Omental fat pad (tissue), 4 donors: ENCODE results near the gene GPR55. TPM values are rescaled to one million over a fixed set of nuclear protein-coding genes. Genes with fewer than 3 reads are reported as not detected.

Source experiments
- ATAC-seq: fragments of 150-250 bp; one replicate; pipeline ENCODE4 v1.9.1; 2016; ENCODE audit warnings: mild to moderate bottlenecking, moderate library complexity; ENCODE audit not compliant: low FRiP score
- DNase-seq: peaks from one replicate; pipeline ENCODE4 v3.0.0-alpha.2; 2019; ENCODE audit warnings: low spot score
- CTCF ChIP-seq, 3 donors: fragments of 450-650 bp; IDR thresholded peaks; one replicate each; pipeline ENCODE4 v1.5.1; 2016 to 2017; ENCODE audit warnings: antibody characterized with exemption in 3 of 3, mild to moderate bottlenecking in 3 of 3, moderate library complexity in 2 of 3
- total RNA-seq, 4 donors: library from RNA; depleted of rRNA; stranded (reverse); fragments of >200 nt; gene quantifications; one replicate each; pipeline ENCODE4 v1.1.0, GENCODE V29; 2016

Gene GPR55
- total RNA-seq, 4 donors from 2014 or later: 0.12 to 0.19 TPM; not detected in 2

DNA sequence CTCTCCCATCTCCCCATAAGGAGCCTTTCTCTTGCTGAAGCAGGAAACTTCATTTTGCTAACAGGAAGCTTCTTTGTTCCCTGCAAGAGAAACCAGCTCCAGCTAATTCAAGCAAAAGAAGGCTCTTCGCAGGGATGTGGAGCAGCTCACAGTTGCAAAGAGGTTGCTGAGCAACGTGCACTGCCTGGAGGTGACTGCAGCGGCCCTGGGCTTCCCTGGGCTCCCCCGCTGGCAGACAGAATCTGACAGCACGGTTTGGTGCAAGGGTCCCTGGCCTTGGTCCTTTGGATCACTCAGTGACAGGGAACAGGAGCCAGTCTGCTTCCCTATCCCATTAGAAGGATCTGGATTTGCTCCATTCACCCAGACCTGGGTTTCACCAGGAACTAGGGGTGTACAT, 25.8 kb downstream of the GPR55 start:
- ATAC-seq (no peak), DNase-seq (no peak)
- TF ChIP-seq CTCF (IDR thresholded peaks at IDR 0.05): no peak

DNA sequence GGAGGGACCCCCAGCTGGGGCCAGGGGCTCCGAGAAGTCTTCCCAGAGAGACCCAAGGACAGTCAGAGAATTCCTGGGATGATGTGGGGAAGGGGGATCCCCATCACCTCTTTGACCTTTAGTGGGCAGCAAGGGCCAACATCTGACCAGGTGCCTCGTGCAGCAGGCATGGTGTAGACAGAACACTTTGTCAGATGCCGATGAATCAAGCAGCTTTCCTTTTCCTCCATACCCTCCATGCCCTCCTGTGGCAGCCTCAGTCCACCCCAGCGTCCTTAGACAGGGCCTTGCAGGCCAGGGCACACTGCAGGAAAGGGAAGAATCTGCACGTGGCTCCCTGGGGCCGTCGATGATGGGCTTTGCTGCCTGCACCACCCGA, 26.3 kb downstream of the GPR55 start:
- ATAC-seq: no peak
- no peak for TF ChIP-seq CTCF (IDR thresholded peaks at IDR 0.05)
- DNase-seq: no peak

- TF ChIP-seq CTCF (IDR thresholded peaks at IDR 0.05): no peak
- ATAC-seq (no peak), DNase-seq (no peak)
Observed at GRCh38 chr2:230898016-230898712, 26.9 kb downstream of the GPR55 start.

DNA sequence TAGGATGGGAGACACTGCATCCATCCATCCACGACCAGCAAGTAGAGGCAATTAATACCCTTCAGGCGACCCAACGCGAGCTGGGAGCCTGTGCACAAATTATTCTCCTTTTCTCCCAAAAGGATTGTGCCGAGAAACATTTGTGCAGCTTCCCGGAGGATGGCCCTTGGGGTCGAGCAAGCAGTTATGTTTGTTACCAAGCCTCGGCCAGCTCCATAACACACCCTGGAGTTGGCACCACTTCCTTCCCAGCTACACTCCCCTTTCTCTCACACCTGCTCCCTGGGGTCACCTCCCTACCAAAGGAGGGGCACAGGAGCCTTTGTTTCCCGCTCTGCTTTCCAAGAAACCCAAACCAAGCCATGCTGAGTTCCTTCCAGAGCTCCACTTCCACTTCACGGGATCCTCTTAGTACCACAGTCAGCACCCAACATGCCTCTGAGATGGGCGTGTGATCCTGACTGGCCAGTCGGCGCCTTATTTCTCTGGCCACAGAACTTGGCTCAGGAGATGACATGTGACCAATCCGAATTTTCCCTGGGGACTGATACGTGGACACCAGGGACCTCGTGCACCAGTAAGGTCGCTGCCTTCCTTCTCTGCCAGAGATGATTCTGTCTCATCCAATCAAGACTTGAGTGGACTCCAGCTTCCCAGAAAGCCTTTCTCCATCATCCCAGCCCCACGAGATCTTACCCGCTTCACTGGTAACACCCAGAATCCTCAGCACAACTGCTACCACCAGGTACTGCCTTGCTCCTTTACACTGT, 28.5 kb downstream of the GPR55 start:
- ATAC-seq: no peak
- no peak for DNase-seq
- no peak for TF ChIP-seq CTCF (IDR thresholded peaks at IDR 0.05)

- DNase-seq (no peak), ATAC-seq (no peak)
- TF ChIP-seq CTCF (IDR thresholded peaks at IDR 0.05): no peak
Observed at GRCh38 chr2:230895536-230896345, 29.3 kb downstream of the GPR55 start.

DNA sequence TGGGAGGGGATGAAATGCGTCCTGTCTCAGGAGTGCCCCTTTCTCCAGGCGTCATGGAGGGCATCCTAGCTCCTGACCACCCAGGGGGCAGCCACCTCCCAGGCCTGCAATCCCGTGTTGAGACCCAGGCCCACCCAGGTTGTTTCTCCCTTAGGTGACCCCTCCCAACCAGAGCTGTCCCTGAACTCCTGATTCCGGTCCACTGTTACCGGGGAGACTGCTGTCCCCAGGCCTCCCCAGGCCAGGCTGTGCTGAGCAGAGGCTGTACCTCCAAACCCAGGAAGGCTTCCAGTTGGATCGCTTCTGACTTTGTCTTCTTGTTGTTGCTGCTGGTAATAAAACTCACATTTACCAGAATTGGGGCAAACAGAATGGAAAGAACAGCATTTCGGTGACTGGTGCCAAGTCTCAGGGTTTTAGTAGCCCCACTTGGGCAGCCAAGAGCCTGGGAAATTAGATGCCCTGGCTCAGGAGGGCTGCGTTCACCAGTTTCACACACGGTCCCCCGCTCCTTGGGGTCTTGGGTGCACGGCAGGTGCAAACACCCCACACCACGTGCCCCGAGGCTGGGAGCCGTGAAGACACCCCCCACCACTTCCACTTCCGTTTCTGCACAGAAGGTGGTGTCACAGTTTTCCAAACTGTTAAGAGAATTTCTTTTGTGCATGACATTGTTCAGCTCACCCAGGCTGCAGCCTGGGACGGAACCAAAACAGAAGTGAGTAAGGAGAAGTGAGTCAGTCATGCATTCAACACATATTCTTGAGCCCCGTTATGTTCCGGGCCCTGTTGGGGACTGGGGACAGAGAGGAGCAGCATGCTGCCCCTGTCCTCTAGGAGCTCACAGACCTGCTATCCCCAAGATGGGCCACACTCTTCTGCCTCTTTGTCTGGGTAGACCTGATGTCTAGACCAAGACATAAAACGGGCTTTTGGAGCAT, 30.9 kb downstream of the GPR55 start:
- DNase-seq (no peak), ATAC-seq (no peak)
- TF ChIP-seq CTCF (IDR thresholded peaks at IDR 0.05): no peak
